ENCODE measurements around the gene TBC1D1.

The TBC1D1 gene

GRCh38 chr4:38161208-38162113, 270.6 kb downstream of the TBC1D1 start:
- no peak for DNase-seq

- DNase-seq = peak in 1 of 58 donors; percentile 18
These were observed 271.4 kb downstream of the TBC1D1 start for GRCh38 chr4:38162240-38162784.

- no peak for DNase-seq
These were observed 272.5 kb downstream of the TBC1D1 start for GRCh38 chr4:38163216-38164006.

GRCh38 chr4:38164346-38164745, 273.5 kb downstream of the TBC1D1 start:
- DNase-seq = no peak

GRCh38 chr4:38166082-38166481, 275.2 kb downstream of the TBC1D1 start:
- no peak for DNase-seq

GRCh38 chr4:38166768-38167167, 275.9 kb downstream of the TBC1D1 start:
- peak in 6 of 58 donors; percentile 10 to 71 (median 42) for DNase-seq

GRCh38 chr4:38167973-38168372, 277.1 kb downstream of the TBC1D1 start:
- no peak for DNase-seq

- no peak for DNase-seq
These were observed 278.6 kb downstream of the TBC1D1 start for GRCh38 chr4:38169524-38169923.

- peak in 2 of 58 donors; percentile 18 to 37 for DNase-seq
These were observed 279.7 kb downstream of the TBC1D1 start for GRCh38 chr4:38170338-38171169.

- DNase-seq = no peak
These were observed 281.2 kb downstream of the TBC1D1 start for GRCh38 chr4:38172078-38172477.

- DNase-seq = no peak
These were observed 283.1 kb downstream of the TBC1D1 start for GRCh38 chr4:38173935-38174518.

- peak in 4 of 58 donors; percentile 19 to 55 (median 30) for DNase-seq
These were observed 283.9 kb downstream of the TBC1D1 start for GRCh38 chr4:38174801-38175200.

- DNase-seq = no peak
These were observed 285.3 kb downstream of the TBC1D1 start for GRCh38 chr4:38176165-38176564.

GRCh38 chr4:38177035-38177546, 286.2 kb downstream of the TBC1D1 start:
- peak in 5 of 58 donors; percentile 7 to 27 (median 19) for DNase-seq

- DNase-seq = peak in 2 of 58 donors; percentile 9 to 41
These were observed 286.9 kb downstream of the TBC1D1 start for GRCh38 chr4:38177641-38178391.

GRCh38 chr4:38178392-38178995, 287.6 kb downstream of the TBC1D1 start:
- no peak for DNase-seq

- DNase-seq = peak in 53 of 58 donors; percentile 11 to 80 (median 55)
These were observed 288.9 kb downstream of the TBC1D1 start for GRCh38 chr4:38179690-38180377.

- no peak for DNase-seq
These were observed 289.6 kb downstream of the TBC1D1 start for GRCh38 chr4:38180456-38180855.
